ENCODE measurements around the gene NNAT. TPM values are rescaled to one million over a fixed set of nuclear protein-coding genes. Genes with fewer than 3 reads are reported as not detected.

The NNAT gene
- total RNA-seq, 1 experiment from 2014 or later, result not detected

DNA sequence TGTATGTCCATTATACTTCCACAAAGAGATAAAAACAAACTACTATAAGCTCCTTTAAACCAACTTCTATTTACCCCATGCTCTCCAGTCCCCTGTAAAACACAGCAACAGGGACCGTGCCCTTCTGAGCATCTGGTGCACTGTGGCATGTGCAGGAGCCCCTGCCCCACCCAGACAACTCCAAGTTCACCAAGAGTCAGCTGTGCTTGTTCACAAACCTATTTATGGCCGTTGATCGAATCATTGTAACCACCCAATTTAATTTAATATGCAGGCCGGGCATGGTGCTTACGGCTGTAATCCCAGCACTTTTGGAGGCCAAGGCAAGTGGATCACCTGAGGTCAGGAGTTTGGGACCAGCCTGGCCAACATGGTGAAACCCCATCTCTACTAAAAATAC lies 20.3 kb downstream of the NNAT start:
- no peak for DNase-seq (ENCODE audit: low spot score)
- ChIA-PET CTCF (interaction anchor here (0.7 kb wide), 1 partner anchor 266 kb away, joined by 3 read pairs; no protein-coding TSS in a partner anchor), POLR2A (ENCODE audit: low non-redundant PET) (interaction anchor here (0.6 to 0.7 kb wide), 3 partner anchors 24 to 379 kb away, joined by 3 to 10 read pairs (median 3); no protein-coding TSS in a partner anchor)
- TF ChIP-seq, protein P1, sequence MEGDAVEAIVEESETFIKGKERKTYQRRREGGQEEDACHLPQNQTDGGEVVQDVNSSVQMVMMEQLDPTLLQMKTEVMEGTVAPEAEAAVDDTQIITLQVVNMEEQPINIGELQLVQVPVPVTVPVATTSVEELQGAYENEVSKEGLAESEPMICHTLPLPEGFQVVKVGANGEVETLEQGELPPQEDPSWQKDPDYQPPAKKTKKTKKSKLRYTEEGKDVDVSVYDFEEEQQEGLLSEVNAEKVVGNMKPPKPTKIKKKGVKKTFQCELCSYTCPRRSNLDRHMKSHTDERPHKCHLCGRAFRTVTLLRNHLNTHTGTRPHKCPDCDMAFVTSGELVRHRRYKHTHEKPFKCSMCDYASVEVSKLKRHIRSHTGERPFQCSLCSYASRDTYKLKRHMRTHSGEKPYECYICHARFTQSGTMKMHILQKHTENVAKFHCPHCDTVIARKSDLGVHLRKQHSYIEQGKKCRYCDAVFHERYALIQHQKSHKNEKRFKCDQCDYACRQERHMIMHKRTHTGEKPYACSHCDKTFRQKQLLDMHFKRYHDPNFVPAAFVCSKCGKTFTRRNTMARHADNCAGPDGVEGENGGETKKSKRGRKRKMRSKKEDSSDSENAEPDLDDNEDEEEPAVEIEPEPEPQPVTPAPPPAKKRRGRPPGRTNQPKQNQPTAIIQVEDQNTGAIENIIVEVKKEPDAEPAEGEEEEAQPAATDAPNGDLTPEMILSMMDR (conservative IDR thresholded peaks at IDR 0.05; ENCODE audit: low read depth, low read length), result no peak
- no peak for TF ChIP-seq EZH2 (IDR thresholded peaks at IDR 0.05; ENCODE audit: borderline replicate concordance, low read depth, low read length, poor library complexity, severe bottlenecking)
- BruUV-seq (replicated peaks), result no TSS peak
- Histone ChIP-seq H3K4me1 (ENCODE audit: insufficient read depth, low read length, poor library complexity, severe bottlenecking) (no peaks in the 10 kb centered on the region), H3K9me3 (ENCODE audit: low read depth, low read length, poor library complexity, severe bottlenecking) (no peaks in the 10 kb centered on the region), H3K27ac (ENCODE audit: low read depth, low read length, poor library complexity, severe bottlenecking) (no peak overlapping the region), H3K36me3 (ENCODE audit: insufficient read depth, low read length, poor library complexity, severe bottlenecking) (no peaks in the 10 kb centered on the region), H3K4me3 (ENCODE audit: low read depth, low read length, poor library complexity, severe bottlenecking) (no peak overlapping the region), H3K27me3 (replicated peaks; ENCODE audit: insufficient read depth, low read depth, low read length, poor library complexity) (no peaks in the 10 kb centered on the region)
- intact Hi-C loops (cut with micrococcal nuclease; ENCODE audit: unreplicated experiment), result no loop called here

DNA sequence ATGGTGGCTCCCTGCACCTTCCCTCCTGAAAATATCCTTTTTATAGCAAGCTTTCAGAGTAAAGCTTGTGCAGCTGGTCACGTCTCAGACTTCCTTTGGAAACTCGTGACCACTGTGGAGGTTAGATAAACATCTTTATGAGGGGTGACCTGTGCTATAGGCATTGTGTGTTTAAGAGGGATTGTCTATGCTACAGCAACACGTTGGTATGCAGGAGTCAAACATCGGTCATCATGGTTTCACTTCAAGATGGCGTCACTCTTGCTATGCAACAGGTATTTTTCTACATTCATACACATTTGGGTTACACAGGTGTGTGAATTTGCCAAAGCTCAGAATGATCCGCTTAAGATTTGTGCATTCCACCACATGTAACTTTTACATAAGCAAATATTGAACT lies 21.2 kb downstream of the NNAT start:
- no TSS peak for BruUV-seq (replicated peaks)
- POLR2A ChIA-PET (ENCODE audit: low non-redundant PET), result no interaction called here

DNA sequence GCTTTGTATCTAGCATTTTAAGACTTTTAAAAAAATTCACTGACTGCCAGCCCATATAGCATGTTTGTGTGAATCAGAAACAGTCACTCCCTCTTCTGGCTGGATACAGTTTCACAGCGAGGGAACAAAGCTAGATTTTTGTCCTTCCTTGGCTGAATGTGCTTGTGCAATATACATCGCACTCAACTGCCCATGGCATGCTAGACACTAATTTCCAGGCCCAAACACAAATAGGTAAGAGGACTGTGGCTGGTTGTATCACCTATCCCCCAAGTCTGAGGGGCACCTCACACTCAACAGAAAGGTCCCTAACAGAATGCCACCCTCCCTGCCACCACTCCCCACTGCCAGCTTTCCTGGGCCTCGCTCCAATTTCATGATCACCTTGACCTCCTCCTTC lies 22.8 kb downstream of the NNAT start:
- CTCF ChIA-PET, result interaction anchor here (0.5 kb wide), 1 partner anchor 449 kb away, joined by 4 read pairs; no protein-coding TSS in a partner anchor
- peak; percentile 38 for DNase-seq (ENCODE audit: low spot score)

More for the DNA sequence above, 21.2 kb downstream of the NNAT start:
- intact Hi-C loops (cut with micrococcal nuclease; ENCODE audit: unreplicated experiment), result no loop called here
- TF ChIP-seq, protein P1 (conservative IDR thresholded peaks at IDR 0.05; ENCODE audit: low read depth, low read length), result no peak
- TF ChIP-seq EZH2 (IDR thresholded peaks at IDR 0.05; ENCODE audit: borderline replicate concordance, low read depth, low read length, poor library complexity, severe bottlenecking), result no peak
- Histone ChIP-seq H3K27me3 (replicated peaks; ENCODE audit: insufficient read depth, low read depth, low read length, poor library complexity) (no peaks in the 10 kb centered on the region), H3K9me3 (ENCODE audit: low read depth, low read length, poor library complexity, severe bottlenecking) (no peaks in the 10 kb centered on the region), H3K4me1 (ENCODE audit: insufficient read depth, low read length, poor library complexity, severe bottlenecking) (no peaks in the 10 kb centered on the region), H3K4me3 (ENCODE audit: low read depth, low read length, poor library complexity, severe bottlenecking) (no peak overlapping the region), H3K27ac (ENCODE audit: low read depth, low read length, poor library complexity, severe bottlenecking) (no peak overlapping the region), H3K36me3 (ENCODE audit: insufficient read depth, low read length, poor library complexity, severe bottlenecking) (no peaks in the 10 kb centered on the region)
- no peak for DNase-seq (ENCODE audit: low spot score)
- CTCF ChIA-PET, result no interaction called here

More for the DNA sequence above, 22.8 kb downstream of the NNAT start:
- Histone ChIP-seq H3K27ac (ENCODE audit: low read depth, low read length, poor library complexity, severe bottlenecking) (no peak overlapping the region), H3K27me3 (replicated peaks; ENCODE audit: insufficient read depth, low read depth, low read length, poor library complexity) (no peaks in the 10 kb centered on the region), H3K4me1 (ENCODE audit: insufficient read depth, low read length, poor library complexity, severe bottlenecking) (no peaks in the 10 kb centered on the region), H3K9me3 (ENCODE audit: low read depth, low read length, poor library complexity, severe bottlenecking) (no peaks in the 10 kb centered on the region), H3K4me3 (ENCODE audit: low read depth, low read length, poor library complexity, severe bottlenecking) (no peak overlapping the region), H3K36me3 (ENCODE audit: insufficient read depth, low read length, poor library complexity, severe bottlenecking) (no peaks in the 10 kb centered on the region)
- TF ChIP-seq, protein P1 (conservative IDR thresholded peaks at IDR 0.05; ENCODE audit: low read depth, low read length), result peak; percentile 50
- TF ChIP-seq EZH2 (IDR thresholded peaks at IDR 0.05; ENCODE audit: borderline replicate concordance, low read depth, low read length, poor library complexity, severe bottlenecking), result no peak
- intact Hi-C loops (cut with micrococcal nuclease; ENCODE audit: unreplicated experiment), result no loop called here
- no TSS peak for BruUV-seq (replicated peaks)
- POLR2A ChIA-PET (ENCODE audit: low non-redundant PET), result no interaction called here
